Suprapubic skin (tissue), 3 donors: ENCODE results near the gene TMEM116.

Source experiments
- EP300 ChIP-seq: sonication (generic); formaldehyde crosslinking; IDR thresholded peaks from one replicate; pipeline ENCODE4 v1.6.1; 2017; ENCODE audit warnings: antibody characterized with exemption
- POLR2A ChIP-seq, 2 donors: fragments of 450-650 bp; IDR thresholded peaks; one replicate each; pipeline ENCODE4 v1.6.1; 2017; ENCODE audit warnings: antibody characterized with exemption in 2 of 2, mild to moderate bottlenecking in 2 of 2, moderate library complexity in 2 of 2
- TF ChIP-seq, protein P1 (sequence below), 2 donors: fragments of 200-600 bp in 1 of 2; fragments of 450-650 bp in 1 of 2; sonication (generic) in 1 of 2; IDR thresholded peaks; one replicate each; pipeline ENCODE4 v1.5.1; 2016 to 2019; ENCODE audit warnings: antibody characterized with exemption in 2 of 2, mild to moderate bottlenecking in 1 of 2, moderate library complexity in 1 of 2

- TF ChIP-seq, protein P1, sequence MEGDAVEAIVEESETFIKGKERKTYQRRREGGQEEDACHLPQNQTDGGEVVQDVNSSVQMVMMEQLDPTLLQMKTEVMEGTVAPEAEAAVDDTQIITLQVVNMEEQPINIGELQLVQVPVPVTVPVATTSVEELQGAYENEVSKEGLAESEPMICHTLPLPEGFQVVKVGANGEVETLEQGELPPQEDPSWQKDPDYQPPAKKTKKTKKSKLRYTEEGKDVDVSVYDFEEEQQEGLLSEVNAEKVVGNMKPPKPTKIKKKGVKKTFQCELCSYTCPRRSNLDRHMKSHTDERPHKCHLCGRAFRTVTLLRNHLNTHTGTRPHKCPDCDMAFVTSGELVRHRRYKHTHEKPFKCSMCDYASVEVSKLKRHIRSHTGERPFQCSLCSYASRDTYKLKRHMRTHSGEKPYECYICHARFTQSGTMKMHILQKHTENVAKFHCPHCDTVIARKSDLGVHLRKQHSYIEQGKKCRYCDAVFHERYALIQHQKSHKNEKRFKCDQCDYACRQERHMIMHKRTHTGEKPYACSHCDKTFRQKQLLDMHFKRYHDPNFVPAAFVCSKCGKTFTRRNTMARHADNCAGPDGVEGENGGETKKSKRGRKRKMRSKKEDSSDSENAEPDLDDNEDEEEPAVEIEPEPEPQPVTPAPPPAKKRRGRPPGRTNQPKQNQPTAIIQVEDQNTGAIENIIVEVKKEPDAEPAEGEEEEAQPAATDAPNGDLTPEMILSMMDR (IDR thresholded peaks at IDR 0.05): no peak
- no peak for TF ChIP-seq POLR2A (IDR thresholded peaks at IDR 0.05)
- TF ChIP-seq EP300: no peak
These were observed 22.3 kb upstream of the TMEM116 start for GRCh38 chr12:112035219-112035785.
